IPS DF 4.7 (cell line): ENCODE results near the gene EFCAB6.

ENCODE experiments used
- DNase-seq: peaks from one replicate; pipeline ENCODE4 v3.0.0-alpha.2; 2013; ENCODE audit warnings: low spot score; ENCODE audit errors: extremely low read depth

EFCAB6 gene

GRCh38 chr22:43600265-43600664, 211.8 kb downstream of the EFCAB6 start:
- DNase-seq = no peak

- peak; percentile 22 for DNase-seq
Observed at GRCh38 chr22:43592476-43592875, 219.6 kb downstream of the EFCAB6 start.

GRCh38 chr22:43591380-43591779, 220.7 kb downstream of the EFCAB6 start:
- DNase-seq = no peak

- no peak for DNase-seq
Observed at GRCh38 chr22:43587574-43587973, 224.5 kb downstream of the EFCAB6 start.

GRCh38 chr22:43583501-43583900, 228.6 kb downstream of the EFCAB6 start:
- DNase-seq = no peak

GRCh38 chr22:43582394-43582793, 229.7 kb downstream of the EFCAB6 start:
- no peak for DNase-seq

- no peak for DNase-seq
Observed at GRCh38 chr22:43580271-43580750, 231.8 kb downstream of the EFCAB6 start.

- no peak for DNase-seq
Observed at GRCh38 chr22:43574738-43575137, 237.4 kb downstream of the EFCAB6 start.

GRCh38 chr22:43572710-43573109, 239.4 kb downstream of the EFCAB6 start:
- DNase-seq = no peak

GRCh38 chr22:43571181-43571580, 240.9 kb downstream of the EFCAB6 start:
- no peak for DNase-seq

GRCh38 chr22:43570531-43571165, 241.5 kb downstream of the EFCAB6 start:
- DNase-seq = no peak

GRCh38 chr22:43569111-43569510, 243.0 kb downstream of the EFCAB6 start:
- no peak for DNase-seq

- no peak for DNase-seq
Observed at GRCh38 chr22:43567691-43568324, 244.3 kb downstream of the EFCAB6 start.

- no peak for DNase-seq
Observed at GRCh38 chr22:43566561-43567332, 245.4 kb downstream of the EFCAB6 start.

GRCh38 chr22:43566021-43566420, 246.1 kb downstream of the EFCAB6 start:
- DNase-seq = no peak

- no peak for DNase-seq
Observed at GRCh38 chr22:43564859-43565258, 247.2 kb downstream of the EFCAB6 start.

- no peak for DNase-seq
Observed at GRCh38 chr22:43563571-43563970, 248.5 kb downstream of the EFCAB6 start.

- DNase-seq = no peak
Observed at GRCh38 chr22:43562843-43563242, 249.3 kb downstream of the EFCAB6 start.

GRCh38 chr22:43561415-43562178, 250.5 kb downstream of the EFCAB6 start:
- no peak for DNase-seq

GRCh38 chr22:43560651-43561050, 251.5 kb downstream of the EFCAB6 start:
- DNase-seq = no peak
